Activated T-helper 9 cell treated with anti-CD3 and anti-CD28 coated beads, Interleukin-2, amount 50 U/mL, for 16 hours (primary cell): ENCODE data around the gene KCNS1.
"Not testable (repeated sequence)": the region's sequence is repeated elsewhere in the genome, so short reads cannot be mapped to it uniquely, and the experiment has no call there.

Source experiments
- DNase-seq: peaks from one replicate; pipeline ENCODE4 v3.0.0-alpha.2; 2020; ENCODE audit warnings: low read depth

Gene KCNS1

DNA sequence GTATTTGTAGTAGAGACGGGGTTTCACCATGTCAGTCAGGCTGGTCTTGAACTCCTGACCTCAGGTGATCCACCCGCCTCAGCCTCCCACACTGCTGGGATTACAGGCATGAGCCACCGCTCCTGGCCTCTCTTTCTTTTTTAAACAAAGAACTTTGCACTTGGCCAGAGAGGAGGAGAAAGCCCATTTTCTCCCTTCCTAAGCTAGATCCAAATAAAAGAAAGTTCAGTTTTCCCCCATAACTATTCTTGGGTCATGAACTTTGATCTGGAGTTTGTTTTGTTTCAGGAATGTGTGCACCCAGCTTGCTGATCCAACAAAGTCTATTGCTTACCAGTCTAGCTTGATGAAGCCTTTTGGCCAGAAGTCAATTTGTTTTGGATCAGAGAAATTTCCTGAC, 23.4 kb downstream of the KCNS1 start:
- no peak for DNase-seq

DNA sequence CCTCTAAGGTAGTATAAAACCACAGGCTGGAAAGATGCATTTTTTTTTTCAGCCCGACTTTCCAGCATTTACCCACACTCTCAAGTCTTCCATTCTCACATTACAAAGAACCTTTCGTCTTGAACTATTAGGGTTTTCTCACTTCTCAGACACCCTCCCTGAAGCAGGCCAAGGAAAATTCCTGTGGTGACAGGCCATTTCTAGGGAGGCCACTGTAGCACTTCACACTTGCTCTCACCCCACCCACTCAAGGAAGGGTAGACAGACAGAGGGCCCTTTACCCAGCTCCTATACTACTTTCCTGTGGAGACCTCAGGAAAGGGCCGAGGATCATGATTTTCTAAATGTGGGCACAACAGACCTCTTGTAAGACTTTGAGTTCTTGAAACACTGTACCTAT, 27.7 kb downstream of the KCNS1 start:
- DNase-seq = no peak

DNA sequence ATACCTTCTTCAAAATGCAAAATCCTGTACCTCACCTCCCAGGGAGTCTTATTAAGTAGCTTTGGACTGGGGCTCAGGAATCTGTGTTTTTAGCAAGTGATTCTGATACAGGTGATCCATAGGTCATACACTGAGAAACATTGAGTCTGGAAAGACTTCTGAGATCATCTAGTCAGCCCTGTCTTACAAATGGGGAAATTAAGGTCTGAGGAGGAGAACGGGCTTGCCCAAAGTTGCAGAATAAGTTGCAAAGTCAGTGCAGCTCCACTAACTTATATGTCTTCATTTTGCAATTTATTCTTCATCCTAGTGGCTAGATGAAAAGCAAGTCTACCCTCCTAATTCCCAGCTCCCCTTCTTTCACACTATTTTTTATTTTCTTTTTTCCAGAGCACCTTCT, 28.9 kb downstream of the KCNS1 start:
- no peak for DNase-seq

DNA sequence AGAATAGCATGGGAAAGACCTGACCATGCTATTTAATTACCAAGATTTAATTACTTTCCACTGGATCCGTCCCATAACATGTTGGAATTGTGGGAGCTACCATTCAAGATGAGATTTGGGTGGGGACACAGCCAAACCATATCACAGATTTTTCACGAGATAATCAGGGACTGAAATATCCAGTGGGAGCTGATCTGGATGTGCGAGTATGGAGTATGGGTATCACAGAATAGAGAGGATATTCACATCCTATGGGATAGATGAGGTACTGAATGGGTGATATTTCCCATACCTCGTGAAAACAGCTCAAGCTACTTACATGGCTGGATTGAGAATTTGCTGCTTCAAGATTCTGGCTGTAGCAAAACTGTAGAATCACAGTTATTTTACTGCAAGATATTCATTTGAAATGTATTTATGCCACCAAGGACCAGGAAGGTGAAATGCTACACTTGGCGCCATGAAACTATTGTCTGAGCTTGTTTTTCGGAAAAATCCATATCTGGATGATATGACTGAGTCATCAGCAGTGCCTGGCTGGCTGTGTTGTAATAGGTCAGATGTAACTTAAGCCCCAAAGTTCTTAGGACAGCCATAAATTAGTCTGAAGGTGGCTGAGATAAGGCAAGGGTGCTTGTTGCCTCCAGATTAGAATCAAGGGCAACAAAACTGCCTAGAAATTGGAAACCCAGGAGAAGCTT, 29.8 kb downstream of the KCNS1 start:
- no peak for DNase-seq

DNA sequence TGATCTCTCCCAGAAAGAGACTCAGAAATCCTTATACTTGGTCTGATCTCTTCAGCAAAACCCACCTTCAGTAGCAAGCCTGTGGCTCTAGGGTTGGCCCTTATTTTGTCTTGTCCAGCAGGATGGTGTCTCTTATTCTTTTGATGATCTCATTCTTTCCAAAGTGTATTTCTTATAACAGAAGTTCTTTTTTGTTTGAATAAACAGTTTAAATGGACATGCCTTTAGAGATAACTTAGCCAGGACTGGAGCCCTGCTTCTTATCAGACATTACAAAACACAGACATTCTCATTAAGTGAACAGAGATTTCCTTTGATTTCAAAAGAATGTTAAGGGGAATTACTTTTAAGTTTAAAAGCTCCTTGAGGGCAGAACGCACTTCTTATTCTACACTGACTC, 31.7 kb downstream of the KCNS1 start:
- DNase-seq = no peak

DNA sequence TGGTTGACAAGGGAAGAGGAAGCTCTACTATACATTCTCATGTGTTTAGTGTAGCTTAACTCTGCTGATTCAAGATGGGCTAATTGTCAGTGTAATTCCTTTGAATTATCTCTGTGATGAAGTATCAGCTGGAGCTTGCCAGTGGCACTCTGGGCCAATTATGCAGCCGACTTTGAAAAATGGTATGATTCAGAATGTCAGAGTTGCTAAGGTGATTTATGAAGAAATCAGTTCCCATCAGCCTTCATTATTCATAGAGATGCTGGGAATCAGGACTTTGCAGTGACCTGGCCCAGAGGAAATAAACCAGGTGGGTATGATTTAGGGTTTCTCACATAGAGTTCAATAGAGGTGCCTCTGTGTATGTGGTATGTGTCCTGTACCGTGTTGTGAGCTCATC, 33.4 kb downstream of the KCNS1 start:
- no peak for DNase-seq

DNA sequence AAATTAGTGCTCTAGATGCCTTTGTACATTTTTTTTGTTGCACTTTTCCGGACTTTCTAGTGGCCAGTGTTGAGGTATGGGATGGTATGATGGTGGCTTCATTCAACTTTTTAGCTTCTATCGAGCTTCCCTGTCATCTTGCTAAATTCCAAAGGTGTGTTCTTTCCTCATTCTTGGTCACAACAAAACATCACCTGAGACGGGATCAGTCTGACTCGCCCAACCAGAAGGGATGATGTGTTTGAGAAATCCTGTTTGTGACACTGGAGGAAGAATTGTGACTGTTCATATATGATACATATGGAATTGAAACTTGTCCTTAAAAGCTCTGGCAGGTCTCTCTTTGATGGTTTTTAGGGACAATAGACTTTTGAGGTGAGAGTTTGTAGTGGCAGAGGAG, 33.8 kb downstream of the KCNS1 start:
- no peak for DNase-seq

DNA sequence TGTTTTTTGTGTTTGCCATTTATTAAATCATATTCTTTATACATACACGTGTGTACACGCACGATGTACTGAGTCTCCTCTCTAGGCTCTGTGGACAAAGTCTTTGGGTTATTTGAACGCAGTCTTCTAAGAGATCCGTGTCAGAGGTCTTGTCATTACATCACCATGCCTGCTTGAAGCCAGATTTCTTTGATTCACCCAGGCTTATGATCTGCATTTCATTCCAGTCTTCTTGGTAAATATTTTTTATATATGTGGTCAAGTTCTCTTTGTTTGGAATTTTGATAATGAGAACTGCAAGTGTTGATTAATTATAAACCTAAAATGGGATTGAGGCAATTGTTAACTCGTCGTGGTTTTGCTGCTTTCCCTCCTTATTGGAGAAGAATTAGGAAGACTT, 34.6 kb downstream of the KCNS1 start:
- DNase-seq = no peak

DNA sequence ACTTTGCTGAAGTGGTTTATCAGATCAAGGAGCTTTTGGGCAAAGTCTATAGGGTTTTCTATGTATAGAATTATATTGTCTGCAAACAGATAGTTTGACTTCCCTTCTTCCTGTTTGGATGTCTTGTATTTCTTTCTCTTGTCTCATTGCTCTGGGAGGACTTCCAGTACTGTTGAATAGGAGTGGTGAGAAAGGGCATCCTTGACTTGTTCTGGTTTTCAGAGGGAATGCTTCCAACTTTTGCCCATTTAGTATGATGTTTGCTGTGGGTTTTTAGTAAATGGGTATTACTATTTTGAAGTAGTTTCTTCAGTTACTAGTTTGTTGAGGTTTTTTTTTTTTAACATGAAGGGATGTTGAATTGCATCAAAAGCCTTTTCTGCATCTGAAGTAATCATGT, 36.1 kb downstream of the KCNS1 start:
- DNase-seq = no peak

DNA sequence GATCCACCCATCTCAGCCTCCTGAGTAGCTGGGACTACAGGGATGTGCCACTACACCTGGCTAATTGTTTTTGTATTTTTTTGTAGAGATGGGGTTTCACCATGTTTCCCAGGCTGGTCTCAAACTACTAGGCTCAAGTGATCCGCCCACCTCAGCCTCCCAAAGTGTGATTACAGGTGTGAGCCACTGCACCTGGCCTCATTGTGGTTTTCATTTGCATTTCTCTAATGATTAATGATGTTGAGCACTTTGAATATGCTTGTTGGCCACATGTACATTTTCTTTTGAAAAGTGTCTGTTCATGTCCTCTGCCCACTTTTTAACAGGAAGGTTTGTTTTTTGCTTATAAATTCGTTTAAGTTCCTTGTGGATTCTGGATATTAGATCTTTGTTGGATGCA, 37.8 kb downstream of the KCNS1 start:
- not testable (repeated sequence) for DNase-seq

DNA sequence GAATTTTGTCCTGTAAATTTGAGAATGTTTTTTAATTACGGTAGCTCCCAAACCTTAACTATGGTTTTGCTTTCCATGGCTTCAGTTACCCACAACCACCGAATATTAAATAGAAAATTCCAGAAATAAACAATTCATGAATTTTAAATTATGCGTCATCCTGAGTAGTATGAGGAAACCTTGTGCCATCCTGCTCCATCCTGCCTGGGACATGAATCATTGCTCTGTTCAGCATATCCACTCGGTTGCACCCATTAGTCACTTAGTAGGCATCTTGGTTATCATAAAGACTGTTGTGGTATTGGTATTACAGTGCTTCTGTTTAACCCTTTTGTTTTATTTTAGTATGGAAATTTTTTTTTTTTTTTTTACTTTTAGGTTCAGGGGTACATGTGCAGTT, 39.7 kb downstream of the KCNS1 start:
- DNase-seq = no peak

DNA sequence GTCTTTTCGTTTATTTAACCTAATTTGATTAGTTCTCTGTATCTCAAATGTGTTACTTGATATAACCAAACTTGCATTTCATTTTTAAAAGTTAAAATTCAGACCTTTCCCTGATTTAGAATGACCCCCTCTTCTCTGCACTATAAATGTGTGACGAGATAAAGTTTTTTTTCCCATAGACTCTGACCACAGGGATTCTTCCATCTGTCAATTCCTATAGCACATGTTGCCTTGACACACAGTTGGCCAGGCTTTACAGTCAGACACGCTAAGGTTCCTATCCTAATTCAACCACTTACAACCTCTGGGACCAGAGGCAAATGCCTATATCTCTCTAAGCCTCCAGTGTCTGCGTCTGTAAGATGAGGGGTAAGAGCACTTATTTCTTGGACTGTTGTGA, 40.6 kb downstream of the KCNS1 start:
- no peak for DNase-seq

DNA sequence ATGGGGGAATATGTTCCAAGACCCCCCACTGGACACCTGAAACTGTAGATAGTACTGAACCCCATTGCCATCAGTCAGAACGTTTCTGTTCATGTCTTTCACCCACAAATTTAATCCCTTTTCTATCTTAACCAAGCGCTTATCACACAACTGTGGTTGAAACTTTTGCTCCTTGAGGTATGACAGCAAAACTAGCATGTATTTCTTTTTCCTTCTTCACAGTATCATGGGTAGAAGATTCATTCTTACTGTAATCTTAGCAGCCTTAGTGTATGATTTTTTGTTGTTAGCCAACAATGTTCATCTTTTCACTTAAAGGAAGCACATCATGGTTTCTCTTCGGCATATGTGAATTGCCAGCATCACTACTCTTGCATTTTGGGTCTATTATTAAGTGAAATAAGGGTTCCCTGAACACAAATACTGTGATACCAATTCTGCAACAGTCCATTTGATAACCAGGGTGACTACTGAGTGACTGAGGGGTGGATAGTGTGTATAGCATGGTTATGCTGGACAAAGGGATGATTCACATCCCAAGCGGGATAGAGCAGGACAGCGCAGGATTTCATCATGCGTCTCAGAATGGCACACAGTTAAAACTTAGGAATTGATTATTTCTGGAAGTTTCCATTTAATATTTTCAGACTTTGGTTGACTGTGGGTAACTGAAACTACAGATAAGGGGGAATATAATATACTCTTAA, 41.8 kb downstream of the KCNS1 start:
- no peak for DNase-seq

DNA sequence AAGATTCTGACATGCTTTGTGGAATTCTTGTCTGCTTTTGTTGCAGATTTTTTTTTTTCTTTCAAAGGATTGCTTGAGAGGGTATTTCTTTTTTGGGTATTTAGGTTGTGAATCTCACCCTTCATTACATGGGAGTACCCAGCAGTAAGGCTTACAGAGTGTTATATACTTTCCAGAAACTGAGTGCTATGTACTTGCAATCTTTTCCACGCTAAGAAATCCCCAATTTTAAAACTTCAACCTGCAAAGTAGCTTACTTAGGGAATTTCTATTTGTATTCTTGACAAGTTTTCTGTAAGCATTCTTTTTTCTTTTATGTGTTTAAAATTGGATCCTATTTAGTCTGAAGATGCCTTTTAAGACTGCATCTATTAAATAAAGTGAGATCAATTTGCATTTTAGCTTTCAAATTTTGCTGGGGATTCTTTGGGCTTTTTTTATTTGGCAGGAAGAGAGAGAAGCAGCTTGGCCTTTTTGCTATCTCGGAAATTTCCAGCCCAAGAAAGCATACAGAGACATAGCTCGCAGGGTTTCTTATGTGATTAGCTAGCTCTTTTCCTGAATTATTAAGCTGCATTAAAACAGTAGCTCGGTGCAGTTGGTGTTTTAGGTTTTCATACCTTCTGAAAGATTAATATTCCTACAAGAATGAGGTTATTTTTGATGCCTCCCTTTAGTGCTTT, 42.6 kb downstream of the KCNS1 start:
- DNase-seq = no peak

DNA sequence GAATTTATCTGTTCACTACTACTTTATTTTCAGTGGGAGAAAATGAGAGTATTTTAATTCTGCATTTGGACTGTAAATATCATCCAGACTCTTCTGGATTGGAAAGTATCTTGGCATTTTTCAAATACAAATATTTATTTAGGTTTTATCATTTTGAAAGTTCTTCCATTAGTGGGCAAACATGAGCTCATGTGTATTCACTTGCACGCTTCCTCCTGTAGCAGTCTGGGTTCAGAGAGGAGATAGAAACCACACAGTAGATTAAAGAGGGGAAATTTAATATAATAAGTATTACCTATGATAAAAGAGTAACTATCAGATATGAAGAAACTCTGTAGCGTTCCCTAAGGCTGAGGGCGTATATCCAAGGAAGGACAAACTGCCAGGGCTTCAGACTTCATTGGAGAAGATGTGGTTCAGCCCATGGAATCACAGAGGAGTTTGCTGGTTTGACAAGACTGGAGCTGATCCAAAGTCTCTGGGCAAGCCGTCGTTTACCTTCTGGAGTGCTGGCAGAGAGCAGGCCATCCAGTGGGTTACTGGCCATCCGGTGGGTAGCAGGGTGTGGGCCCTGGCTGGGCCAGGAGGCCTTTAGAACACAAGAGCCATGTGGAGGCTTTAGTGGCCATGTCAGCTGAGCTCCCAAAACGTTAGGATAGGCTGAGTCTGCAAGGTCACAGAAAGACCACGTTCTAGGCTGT, 44.3 kb downstream of the KCNS1 start:
- no peak for DNase-seq

DNA sequence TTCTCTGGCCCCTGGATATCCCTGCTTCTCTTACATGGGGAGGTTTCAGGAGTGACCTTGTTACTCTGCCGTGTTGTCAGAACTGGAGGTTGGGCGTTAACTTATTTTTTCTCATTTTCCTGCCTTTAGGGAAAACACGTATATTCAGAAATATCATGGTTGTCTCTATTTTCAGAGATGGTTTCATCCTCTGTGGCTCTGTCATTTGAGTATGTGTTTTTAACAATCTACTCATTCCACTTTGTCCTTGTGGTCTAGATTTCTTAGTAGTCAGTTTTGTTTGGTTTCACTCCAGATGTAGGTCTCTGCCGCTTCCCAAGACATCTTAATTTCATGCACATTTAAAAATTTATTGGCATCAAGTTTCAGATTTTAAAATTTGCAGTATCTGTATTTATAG, 45.9 kb downstream of the KCNS1 start:
- no peak for DNase-seq

DNA sequence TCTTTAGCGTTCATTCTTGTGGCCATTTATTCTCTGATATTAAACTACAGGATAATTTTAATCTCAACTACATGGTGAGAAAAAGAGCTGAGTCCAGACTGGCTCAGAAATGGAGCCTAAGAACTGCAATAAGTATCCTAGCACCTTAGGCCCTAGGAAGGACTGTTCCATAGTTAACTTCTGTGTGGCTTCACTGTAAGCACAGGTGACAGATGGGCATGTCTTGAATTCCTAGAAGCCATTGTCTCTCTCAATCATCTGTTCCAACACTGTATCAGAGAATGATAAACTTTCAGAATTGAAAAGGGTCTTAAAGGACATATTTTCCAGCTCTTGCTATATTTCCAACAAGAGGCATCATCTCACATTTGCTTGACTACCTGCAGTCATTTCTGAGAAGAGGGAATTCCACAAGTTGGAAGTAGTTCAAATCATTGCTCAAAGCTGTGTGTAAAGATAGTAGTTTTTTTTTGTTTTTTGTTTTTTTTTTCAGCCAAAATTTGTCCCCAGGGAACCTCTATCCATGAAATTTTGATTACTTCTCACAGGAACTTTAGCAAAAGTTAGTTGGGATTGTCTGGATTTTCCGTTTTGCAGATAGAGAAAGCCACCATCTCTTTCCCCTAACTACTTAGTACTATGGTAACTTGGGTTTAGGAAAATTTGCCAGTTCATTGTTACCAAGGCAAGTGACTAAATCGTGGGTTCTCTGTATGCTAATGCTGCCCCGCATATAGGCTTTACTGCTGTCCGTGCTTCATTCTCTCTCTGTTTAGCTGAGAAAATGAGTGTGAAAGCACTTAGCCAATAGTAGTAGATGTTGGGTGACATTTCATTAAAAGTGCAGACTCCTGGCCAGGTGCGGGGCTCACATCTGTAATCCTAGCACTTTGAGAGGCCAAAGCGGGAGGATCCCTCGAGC, 47.2 kb downstream of the KCNS1 start:
- DNase-seq = no peak

DNA sequence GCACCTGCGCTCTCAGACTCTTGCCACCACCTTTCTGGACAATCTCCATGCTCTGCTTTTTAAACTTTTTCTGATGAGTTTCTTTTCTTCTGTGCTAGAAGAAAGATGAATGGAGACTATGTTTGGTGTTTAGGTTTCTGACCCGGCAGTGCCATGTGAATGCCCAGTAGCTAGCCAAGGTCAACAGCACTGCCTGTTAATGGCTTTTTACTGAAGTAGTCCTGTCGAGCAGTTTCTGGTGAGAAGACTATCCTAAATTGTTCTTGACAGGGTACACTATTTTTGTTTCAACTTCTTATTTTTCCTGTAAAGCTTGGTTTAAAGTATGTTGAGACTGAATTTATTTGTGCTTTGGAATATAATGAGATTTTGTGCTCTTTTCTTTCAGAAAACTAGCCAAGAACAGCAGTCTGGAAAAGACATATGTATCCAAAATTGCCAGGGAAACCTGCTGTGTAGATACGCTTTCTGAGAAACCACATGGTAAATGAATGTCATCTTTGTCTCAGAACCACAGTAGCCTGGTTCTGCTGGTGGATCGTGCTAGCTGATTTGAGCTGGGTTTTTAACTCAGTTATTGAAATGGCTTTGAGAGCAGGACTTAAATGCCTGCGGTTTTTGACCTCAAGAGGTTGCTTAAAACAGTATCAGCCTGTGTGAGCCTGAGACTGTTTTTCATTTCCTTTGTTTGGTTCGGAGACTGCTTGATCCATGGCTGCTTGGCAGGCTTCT, 48.1 kb downstream of the KCNS1 start:
- DNase-seq = no peak

DNA sequence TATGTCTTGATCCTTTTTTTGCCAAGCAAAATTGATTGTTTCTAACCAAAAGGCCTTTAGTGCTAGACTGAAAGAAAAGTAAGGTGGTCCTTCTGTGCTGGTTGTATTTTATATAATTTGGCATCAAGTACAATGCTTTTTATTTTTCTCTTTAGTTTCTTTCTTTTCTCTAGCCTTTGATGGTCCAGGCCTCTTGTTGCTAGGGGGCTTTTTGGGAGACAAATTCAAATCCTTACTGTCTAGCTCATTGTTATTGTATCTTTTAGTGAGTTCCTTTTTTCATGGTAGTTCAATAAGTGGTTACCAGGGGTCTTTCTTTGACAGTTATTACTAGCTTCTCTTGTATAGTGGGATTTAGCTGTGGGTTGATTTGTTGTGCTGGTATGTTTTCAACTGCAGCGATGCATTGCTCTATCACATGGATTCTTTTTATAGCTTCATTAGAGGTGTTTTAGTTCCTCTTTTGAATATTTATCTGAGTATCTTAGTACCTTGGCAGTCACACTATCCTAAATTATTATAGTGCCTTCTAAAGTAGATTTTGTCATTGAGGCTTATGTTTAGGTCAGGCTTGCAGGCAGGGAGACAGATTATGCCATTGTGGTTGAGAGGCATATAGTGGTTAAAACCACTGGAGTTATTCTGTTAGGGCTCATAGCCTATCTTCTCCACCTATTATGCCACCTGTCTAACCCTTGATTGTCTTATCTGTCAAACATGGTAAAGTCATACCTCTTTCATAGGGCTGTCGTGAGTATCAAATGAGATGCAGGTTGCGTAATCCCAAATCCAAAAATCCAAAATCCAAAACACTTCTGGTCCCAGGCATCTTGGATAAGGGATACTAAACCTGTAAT, 49.5 kb downstream of the KCNS1 start:
- no peak for DNase-seq

DNA sequence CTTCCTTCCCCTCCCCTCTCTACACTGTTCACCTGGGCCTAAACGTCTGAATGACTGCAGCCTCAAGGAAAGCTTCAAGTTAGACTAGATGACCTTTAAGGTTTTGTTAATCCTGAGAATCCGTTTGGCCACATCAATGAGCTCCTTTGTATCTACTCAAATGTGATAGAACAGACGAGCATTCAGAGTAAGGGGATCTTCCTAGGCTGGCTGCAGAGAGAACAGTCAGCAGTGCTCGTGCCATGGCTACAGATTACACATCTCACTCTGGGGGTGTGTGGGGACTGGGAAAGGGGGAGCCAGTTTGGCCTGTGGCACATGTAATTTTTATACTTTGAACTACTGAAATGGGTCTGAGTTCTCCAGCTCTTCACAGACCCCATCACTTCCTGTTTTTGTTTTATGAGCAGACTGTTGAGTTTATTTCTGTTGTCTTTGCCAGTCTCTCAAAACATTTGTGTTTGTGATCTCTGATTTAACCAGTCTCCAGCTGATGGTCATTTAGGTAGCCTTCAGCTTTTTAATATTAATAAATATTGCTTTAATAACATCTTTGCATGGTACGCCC, 50.9 kb downstream of the KCNS1 start:
- DNase-seq = no peak
